ENCODE results near the gene RPN1. TPM values are rescaled to one million over a fixed set of nuclear protein-coding genes. Genes with fewer than 3 reads are reported as not detected.

RPN1 gene
- total and polyA plus RNA-seq, 2 of the 13 experiments (the other 11 are each of a cell fraction or from before 2014, with no cell fraction given) = 290 to 342 TPM

DNA sequence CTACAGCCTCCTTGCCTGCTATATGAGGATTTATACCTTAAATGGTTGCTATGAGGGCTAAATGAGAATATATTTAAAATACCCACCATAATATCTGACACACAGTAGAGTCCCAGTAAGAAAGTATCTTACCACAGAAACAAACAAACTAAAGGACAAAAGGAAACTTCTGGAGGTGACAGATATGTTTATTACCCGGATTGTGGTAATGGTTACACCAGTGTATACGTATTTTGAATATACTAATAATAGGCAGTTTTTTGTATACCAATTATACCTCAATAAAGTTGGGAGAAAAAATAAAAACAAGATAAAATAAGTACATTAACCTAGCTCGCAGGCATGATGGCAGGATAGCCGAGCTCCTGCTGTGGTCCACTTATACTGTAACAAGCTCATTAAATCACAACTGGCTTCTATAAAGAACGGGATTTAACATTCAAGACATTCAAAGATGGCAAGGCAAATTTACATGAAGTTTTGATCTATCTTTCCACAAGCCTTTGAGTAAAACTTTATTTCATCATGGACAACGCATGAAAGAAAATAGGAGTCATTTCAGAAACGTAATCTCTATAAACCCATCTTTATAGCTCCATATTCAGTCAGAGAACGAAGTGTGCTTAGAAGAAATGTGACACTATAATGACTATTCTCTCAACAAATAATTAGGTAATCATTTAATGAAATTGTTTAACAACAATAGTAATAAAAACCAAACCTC is 1.5 kb downstream of the RPN1 start (continued):
- no peak for TF ChIP-seq ZMAT3 (CRISPR knock-in tag; conservative IDR thresholded peaks at IDR 0.05)
- TF ChIP-seq CEBPZ (IDR thresholded peaks at IDR 0.05; ENCODE audit: low read length) = no peak
- TF ChIP-seq CREB1 (IDR thresholded peaks at IDR 0.05) = no peak
- TF ChIP-seq CREB1 (CRISPR knock-in tag; IDR thresholded peaks at IDR 0.05) = no peak
- TF ChIP-seq RARG (CRISPR knock-in tag; IDR thresholded peaks at IDR 0.05; ENCODE audit: low read depth) = no peak
- TF ChIP-seq DNMT3B (CRISPR knock-in tag; conservative IDR thresholded peaks at IDR 0.05) = no peak
- TF ChIP-seq BORCS8-MEF2B (CRISPR knock-in tag; IDR thresholded peaks at IDR 0.05) = no peak

DNA sequence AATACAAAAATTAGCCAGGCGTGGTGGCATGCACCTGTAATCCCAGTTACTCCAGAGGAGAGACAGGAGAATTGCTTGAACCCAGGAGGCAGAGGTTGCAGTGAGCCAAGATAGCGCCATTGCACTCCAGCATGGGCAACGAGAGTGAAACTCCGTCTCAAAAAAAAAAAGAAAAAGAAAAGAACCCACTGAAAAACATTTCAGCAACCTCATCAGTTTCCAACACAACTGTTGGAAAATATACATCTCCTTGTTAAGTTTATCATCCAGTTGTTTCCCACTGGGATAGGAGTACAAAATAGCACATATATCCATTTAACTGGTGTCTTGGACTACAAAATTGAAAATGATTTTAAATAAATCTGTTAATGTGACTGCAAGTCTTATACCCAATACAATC is 2.2 kb downstream of the RPN1 start:
- in situ Hi-C loops (cut with HindIII; ENCODE audit: extremely low pct_ligation_motif_present, low pct_unique_long_range_greater_than_20kb) = no loop called here
- peak overlapping the region; percentile 100 for H3K9ac ChIP-seq (ENCODE audit: insufficient read depth, low read depth, low read length)
- peak overlapping the region; percentile 88 to 99 (median 96); a peak in 4 of 6 replicates for H3K4me3 ChIP-seq (replicated peaks in 1 of 3; ENCODE audit: insufficient read depth in 1 of 3, low read depth in 2 of 3, low read length in 3 of 3)

More for the DNA sequence above, 2.2 kb downstream of the RPN1 start:
- ATAC-seq = no peak
- H3K79me2 ChIP-seq (ENCODE audit: insufficient read depth, low read length) = peaks cover 63% of the 10 kb centered on the region
- intact Hi-C loops (cut with micrococcal nuclease; ENCODE audit: unreplicated experiment) = no loop called here
- TF ChIP-seq NFIC (IDR thresholded peaks at IDR 0.05; ENCODE audit: low read length) (no peak), NRL (CRISPR knock-in tag; IDR thresholded peaks at IDR 0.05; ENCODE audit: borderline replicate concordance) (no peak), MAFF (IDR thresholded peaks at IDR 0.05; ENCODE audit: low read depth, low read length) (peak; percentile 35; the same call in 1 of the 2 replicates), MED1 (CRISPR knock-in tag; IDR thresholded peaks at IDR 0.05) (no peak), ZNF740 (CRISPR knock-in tag; IDR thresholded peaks at IDR 0.05) (no peak), MAFK (conservative IDR thresholded peaks at IDR 0.05 in 1 of 2, IDR thresholded peaks at IDR 0.05 in 1 of 2; ENCODE audit: low read length in 2 of 2) (peak; percentile 38 to 55; a peak in 2 of 4 replicates), ARNT (IDR thresholded peaks at IDR 0.05) (no peak)
- H3K27me3 ChIP-seq (ENCODE audit: control insufficient read depth in 1 of 2, insufficient read depth in 2 of 2, low read length in 2 of 2) = no peaks in the 10 kb centered on the region; a peak in 1 of 5 replicates
- H3K4me1 ChIP-seq (ENCODE audit: insufficient read depth, low read length) = peaks cover 27% of the 10 kb centered on the region
- no TSS peak for BruUV-seq (replicated peaks)
- H2AFZ ChIP-seq (ENCODE audit: low read length) = no peak overlapping the region
- H3K27ac ChIP-seq (ENCODE audit: extremely low read length, insufficient read depth, low read length) = no peak overlapping the region
- peak overlapping the region; percentile 73 for H3K4me2 ChIP-seq (ENCODE audit: low read depth, low read length)
- FAIRE-seq = no peak
- ChIA-PET POLR2A (interaction anchor here (1.6 to 4.2 kb wide), 2 partner anchors 31 to 32 kb away, joined by 3 to 25 read pairs; no protein-coding TSS in a partner anchor), CTCF (ENCODE audit: low intra/inter-chr PET ratio, low total read pairs) (no interaction called here)
- H3K9me3 ChIP-seq (ENCODE audit: low read length) = no peaks in the 10 kb centered on the region
- no peak for DNase-seq (ENCODE audit: low spot score)
- peaks cover 22% of the 10 kb centered on the region; the same call in 1 of the 2 replicates for H4K20me1 ChIP-seq (ENCODE audit: insufficient read depth, low read length)
- WGBS (ENCODE audit: low lambda C conversion rate) = 73% methylated on average over 4 of the region's 4 CpGs
- H3K36me3 ChIP-seq (replicated peaks in 1 of 2; ENCODE audit: control insufficient read depth in 1 of 2, insufficient read depth in 2 of 2, low read length in 2 of 2) = peaks cover 9 to 24% of the 10 kb centered on the region in 2 experiments

Data from HepG2 (cell line).